Thoracic aorta (tissue), 2 donors: ENCODE measurements around the gene MRPL23. TPM values are rescaled to one million over a fixed set of nuclear protein-coding genes. Genes with fewer than 3 reads are reported as not detected.

Experiments
- ATAC-seq: fragments of 150-250 bp; one replicate; pipeline ENCODE4 v1.8.0; 2017; ENCODE audit warnings: low read depth; ENCODE audit not compliant: insufficient number of reproducible peaks, low FRiP score
- DNase-seq: peaks from one replicate; pipeline ENCODE4 v3.0.0-alpha.2; 2020; ENCODE audit warnings: low spot score
- H3K27ac ChIP-seq, 2 donors: fragments of 200-600 bp; sonication (generic); 1 replicate in 1 of 2; 2 replicates in 1 of 2; pipeline ENCODE4 v1.5.1; 2016; ENCODE audit warnings: mild to moderate bottlenecking in 2 of 2, moderate library complexity in 2 of 2
- H3K27me3 ChIP-seq: fragments of 200-600 bp; sonication (generic); replicated peaks from 2 replicates; pipeline ENCODE4 v1.6.0; 2016; ENCODE audit warnings: mild to moderate bottlenecking; ENCODE audit not compliant: insufficient read depth
- H3K36me3 ChIP-seq: fragments of 200-600 bp; sonication (generic); one replicate; pipeline ENCODE4 v1.5.1; 2016
- H3K4me1 ChIP-seq, 2 donors: fragments of 200-600 bp; sonication (generic); 1 replicate in 1 of 2; 2 replicates in 1 of 2; pipeline versions ENCODE4 v1.5.1 to v1.6.0; 2016; ENCODE audit warnings: low read depth in 2 of 2, mild to moderate bottlenecking in 1 of 2; ENCODE audit not compliant: control insufficient read depth in 1 of 2
- H3K4me3 ChIP-seq: fragments of 200-600 bp; sonication (generic); 2 replicates; pipeline ENCODE4 v1.5.1; 2016; ENCODE audit warnings: mild to moderate bottlenecking
- H3K9me3 ChIP-seq: fragments of 200-600 bp; sonication (generic); 2 replicates; pipeline ENCODE4 v1.5.1; 2016
- total RNA-seq, 2 donors: library from RNA; depleted of rRNA; stranded (reverse); fragments of >200 nt; gene quantifications; one replicate each; pipeline versions ENCODE4 v1.1.0 to v1.2.3, GENCODE V29; 2016
- TF ChIP-seq, protein P1 (sequence below): fragments of 200-600 bp; sonication (generic); IDR thresholded peaks from one replicate; pipeline ENCODE4 v1.5.1; 2019; ENCODE audit warnings: antibody characterized with exemption

Gene MRPL23
- total RNA-seq, 2 donors from 2014 or later, result 59.8 to 136 TPM

DNA sequence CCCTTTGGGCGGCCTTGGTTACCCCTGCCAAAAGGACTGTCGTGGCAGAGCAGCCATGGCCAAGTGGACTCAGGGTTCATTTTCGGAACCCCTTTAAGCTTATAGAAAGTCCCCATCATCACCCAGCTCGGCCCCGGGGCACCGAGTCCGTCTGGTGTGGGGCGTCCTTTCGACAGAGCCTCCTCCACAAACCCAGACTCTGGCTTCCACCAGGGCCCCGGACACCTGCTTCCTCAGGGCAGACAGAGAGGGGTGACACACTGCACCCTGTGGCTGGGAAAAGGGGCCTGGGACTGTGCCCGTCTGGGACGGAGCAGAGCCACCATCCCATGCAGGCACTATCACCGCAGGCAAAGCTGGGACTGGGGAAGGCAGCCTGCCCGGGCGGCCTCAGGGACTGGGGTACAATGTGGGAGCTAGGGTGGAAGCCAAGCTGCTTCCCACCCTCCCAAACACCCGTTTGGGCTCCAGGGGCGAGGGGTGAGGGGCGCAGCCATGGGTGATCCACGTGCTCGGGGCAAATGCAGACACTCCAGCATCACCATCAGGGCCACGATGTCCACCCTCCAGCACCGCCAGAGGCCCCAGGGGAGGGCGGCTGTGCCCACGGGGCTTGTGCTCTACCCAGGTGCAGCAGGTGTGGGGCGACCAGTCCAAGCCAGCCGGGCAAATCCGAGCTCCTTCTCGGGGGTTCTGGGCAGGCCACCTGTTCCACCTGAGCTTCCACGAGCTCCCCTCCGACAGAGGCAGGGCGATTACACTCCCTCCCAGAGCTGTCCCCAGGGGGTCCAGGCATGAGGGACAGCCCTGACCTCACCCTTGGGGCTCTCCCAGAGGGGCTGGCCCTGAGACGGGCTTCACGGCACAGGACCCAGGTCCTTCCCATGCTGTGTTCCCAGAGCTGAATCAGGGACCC, 11.7 kb upstream of the MRPL23 start:
- DNase-seq (no peak), ATAC-seq (no peak)
- Histone ChIP-seq H3K4me3 (no peak overlapping the region), H3K27me3 (no peaks in the 10 kb centered on the region), H3K36me3 (no peaks in the 10 kb centered on the region), H3K4me1 (peaks cover 0 to 14% of the 10 kb centered on the region in 2 donors), H3K27ac (no peak overlapping the region), H3K9me3 (no peaks in the 10 kb centered on the region)
- TF ChIP-seq, protein P1, sequence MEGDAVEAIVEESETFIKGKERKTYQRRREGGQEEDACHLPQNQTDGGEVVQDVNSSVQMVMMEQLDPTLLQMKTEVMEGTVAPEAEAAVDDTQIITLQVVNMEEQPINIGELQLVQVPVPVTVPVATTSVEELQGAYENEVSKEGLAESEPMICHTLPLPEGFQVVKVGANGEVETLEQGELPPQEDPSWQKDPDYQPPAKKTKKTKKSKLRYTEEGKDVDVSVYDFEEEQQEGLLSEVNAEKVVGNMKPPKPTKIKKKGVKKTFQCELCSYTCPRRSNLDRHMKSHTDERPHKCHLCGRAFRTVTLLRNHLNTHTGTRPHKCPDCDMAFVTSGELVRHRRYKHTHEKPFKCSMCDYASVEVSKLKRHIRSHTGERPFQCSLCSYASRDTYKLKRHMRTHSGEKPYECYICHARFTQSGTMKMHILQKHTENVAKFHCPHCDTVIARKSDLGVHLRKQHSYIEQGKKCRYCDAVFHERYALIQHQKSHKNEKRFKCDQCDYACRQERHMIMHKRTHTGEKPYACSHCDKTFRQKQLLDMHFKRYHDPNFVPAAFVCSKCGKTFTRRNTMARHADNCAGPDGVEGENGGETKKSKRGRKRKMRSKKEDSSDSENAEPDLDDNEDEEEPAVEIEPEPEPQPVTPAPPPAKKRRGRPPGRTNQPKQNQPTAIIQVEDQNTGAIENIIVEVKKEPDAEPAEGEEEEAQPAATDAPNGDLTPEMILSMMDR, result no peak

DNA sequence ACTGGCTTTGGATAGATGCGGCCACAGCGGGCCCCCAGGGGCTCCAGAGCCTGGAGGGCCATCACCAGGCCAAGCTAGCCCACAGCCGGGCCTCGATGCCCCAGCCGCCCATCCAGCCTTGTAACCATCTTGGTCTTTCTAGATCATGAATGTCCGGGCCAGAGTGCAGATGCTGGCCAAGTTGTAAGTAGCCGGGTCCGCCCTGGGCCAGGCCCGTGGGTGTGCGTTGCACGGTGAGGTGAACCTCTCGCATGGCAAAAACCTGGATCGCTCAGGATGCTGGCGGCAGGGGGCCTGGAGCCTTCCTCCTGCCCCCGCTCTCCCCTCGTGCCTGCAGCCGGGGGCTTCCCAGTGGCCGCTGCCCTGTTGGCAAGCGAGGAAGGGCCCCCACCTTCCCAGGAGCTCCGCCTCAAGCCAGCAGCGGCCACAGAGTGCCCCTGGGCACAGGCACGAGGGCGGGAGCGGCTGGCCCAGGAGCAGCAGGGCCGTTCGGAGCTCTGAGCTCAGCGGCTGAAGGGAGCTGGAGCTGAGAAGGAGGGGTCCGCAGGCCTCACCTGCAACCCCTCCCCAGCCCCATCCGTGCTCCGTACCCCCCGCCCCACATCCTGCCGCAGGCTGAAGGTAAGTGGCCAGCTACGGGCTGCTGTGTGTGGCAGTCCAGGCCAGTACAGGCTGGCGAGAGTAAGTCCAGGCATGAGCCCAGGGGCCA, 10.9 kb upstream of the MRPL23 start:
- H3K4me3 ChIP-seq, result no peak overlapping the region
- H3K4me1 ChIP-seq, result peaks cover 0 to 11% of the 10 kb centered on the region in 2 donors
- no peaks in the 10 kb centered on the region for H3K27me3 ChIP-seq
- DNase-seq, result no peak
- no peaks in the 10 kb centered on the region for H3K9me3 ChIP-seq
- ATAC-seq, result no peak
- TF ChIP-seq, protein P1, result no peak
- no peak overlapping the region for H3K27ac ChIP-seq
- no peaks in the 10 kb centered on the region for H3K36me3 ChIP-seq

DNA sequence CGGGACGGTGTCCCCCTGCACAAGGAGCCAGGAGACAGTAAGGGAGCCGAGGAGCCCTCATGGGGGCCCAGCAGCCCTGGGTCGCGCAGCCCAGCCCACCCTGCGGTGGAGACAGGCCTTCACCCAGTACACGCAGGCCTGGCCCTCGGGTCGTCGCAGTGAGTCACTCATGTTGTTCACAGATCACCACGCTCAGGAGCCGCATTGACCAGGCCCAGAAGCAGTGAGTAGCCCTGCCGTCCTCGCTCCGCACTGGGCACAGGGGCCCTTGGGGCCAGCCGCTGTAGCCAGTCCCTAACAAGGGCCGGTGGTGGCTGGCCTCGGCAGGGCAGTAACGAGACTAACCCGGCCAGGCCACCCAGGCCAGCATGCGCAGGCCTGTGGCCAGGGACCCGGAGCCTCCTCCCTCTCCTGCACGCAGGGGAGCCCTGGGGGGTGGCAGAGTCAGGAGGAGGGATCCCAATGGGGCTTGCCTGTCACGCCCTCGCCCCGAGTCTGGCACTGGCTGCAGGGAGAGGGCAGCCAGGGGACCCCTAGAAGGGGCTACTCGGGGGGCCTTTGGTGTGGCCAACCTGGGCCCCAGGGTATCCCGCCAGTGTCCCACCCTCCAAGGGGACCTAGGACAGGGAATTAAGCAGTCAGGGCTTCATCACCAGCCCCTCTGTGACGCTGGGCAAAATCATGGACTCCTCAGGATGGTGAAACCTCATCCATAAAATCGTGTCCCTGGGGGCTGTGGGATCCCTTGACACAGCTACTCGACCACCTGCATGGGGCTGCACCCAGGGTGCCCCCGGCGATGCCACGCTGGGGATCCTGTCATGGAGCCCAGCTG, 10.1 kb upstream of the MRPL23 start:
- Histone ChIP-seq H3K9me3 (no peaks in the 10 kb centered on the region), H3K4me3 (no peak overlapping the region), H3K36me3 (no peaks in the 10 kb centered on the region), H3K27ac (no peak overlapping the region), H3K4me1 (peaks cover 0 to 5% of the 10 kb centered on the region in 2 donors), H3K27me3 (no peaks in the 10 kb centered on the region)
- TF ChIP-seq, protein P1, result no peak
- DNase-seq, result no peak
- ATAC-seq, result no peak

DNA sequence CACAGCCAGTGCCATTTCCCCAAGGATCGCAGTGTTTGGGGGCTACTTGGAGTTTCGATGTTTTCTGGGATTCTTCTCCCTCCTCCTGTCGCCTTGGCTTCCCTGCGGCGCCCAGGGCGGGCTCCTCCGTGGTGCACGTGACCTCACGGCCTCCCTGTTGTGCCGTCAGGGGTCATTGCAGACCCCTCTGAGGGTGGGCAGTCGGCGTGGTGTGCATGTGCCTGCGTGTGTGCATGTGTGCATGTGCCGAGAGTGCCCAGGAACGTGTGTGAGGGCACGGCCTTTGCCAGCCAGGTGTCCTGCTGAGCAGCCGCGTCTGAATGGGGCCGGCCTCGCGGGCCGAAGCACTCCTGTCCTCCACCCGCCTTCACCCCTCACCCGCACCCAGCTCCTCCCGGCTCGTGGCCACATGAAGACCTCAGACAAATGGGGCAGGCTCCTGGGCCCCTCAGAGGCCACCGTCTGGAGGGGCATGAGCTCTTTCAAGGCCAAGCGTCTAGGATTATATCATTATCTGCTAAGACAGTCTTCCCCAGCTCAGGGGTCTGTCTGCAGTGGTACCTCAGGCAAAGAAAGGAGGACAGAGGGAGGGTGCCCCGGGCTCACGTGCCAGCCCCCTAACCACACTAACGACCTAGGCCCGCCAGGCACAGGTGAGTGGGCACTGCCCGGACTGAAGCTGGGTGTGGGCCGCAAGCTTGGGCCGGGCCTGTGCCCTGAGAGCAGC, 9.4 kb upstream of the MRPL23 start:
- ATAC-seq (no peak), DNase-seq (no peak)
- Histone ChIP-seq H3K27me3 (no peaks in the 10 kb centered on the region), H3K4me3 (no peak overlapping the region), H3K27ac (no peak overlapping the region), H3K36me3 (no peaks in the 10 kb centered on the region), H3K4me1 (peaks cover 0 to 5% of the 10 kb centered on the region in 2 donors), H3K9me3 (no peaks in the 10 kb centered on the region)
- TF ChIP-seq, protein P1, result no peak
